Left lobe of liver (tissue), 2 donors: ENCODE data around the gene MYO3B. TPM values are rescaled to one million over a fixed set of nuclear protein-coding genes. Genes with fewer than 3 reads are reported as not detected.
"Not testable (repeated sequence)": the region's sequence is repeated elsewhere in the genome, so short reads cannot be mapped to it uniquely, and the experiment has no call there.

ENCODE experiments used
- ATAC-seq: fragments of 200-7000 bp; cut with Tn5 transposase; one replicate; pipeline ENCODE4 v1.9.1; 2020; ENCODE audit warnings: mild to moderate bottlenecking, moderate library complexity
- DNase-seq: peaks from one replicate; pipeline ENCODE4 v3.0.0-alpha.2; 2020; ENCODE audit warnings: low spot score
- total RNA-seq: library from RNA; stranded (reverse); gene quantifications from one replicate; pipeline ENCODE4 v1.2.1, GENCODE V29; 2021
- donor health status: DM: no; HTN: no; CAD: no; lungs with moderate emphysema.
- donor health status: DM: no; HTN: yes; CAD: no.

The MYO3B gene
- total RNA-seq, 1 donor from 2014 or later, result not detected

- no peak for ATAC-seq
- DNase-seq, result no peak
Observed at GRCh38 chr2:170332676-170333402, 154.9 kb downstream of the MYO3B start.

GRCh38 chr2:170335351-170335750 lies 157.4 kb downstream of the MYO3B start:
- no peak for ATAC-seq
- DNase-seq, result no peak

- DNase-seq (no peak), ATAC-seq (no peak)
Observed at GRCh38 chr2:170336408-170336807, 158.5 kb downstream of the MYO3B start.

- ATAC-seq (no peak), DNase-seq (no peak)
Observed at GRCh38 chr2:170336916-170337315, 159.0 kb downstream of the MYO3B start.

GRCh38 chr2:170339322-170339721 lies 161.4 kb downstream of the MYO3B start:
- DNase-seq, result no peak
- ATAC-seq, result no peak

- ATAC-seq (no peak), DNase-seq (no peak)
Observed at GRCh38 chr2:170339750-170340692, 162.1 kb downstream of the MYO3B start.

- no peak for DNase-seq
- ATAC-seq, result no peak
Observed at GRCh38 chr2:170340693-170341068, 162.7 kb downstream of the MYO3B start.

- no peak for ATAC-seq
Observed at GRCh38 chr2:170341684-170342623, 164.0 kb downstream of the MYO3B start.

GRCh38 chr2:170344663-170345346 lies 166.9 kb downstream of the MYO3B start:
- DNase-seq (no peak), ATAC-seq (no peak)

More at GRCh38 chr2:170341684-170342623, 164.0 kb downstream of the MYO3B start:
- no peak for DNase-seq

GRCh38 chr2:170345607-170346006 lies 167.7 kb downstream of the MYO3B start:
- no peak for ATAC-seq
- no peak for DNase-seq

GRCh38 chr2:170349269-170349668 lies 171.3 kb downstream of the MYO3B start:
- ATAC-seq, DNase-seq: not testable (repeated sequence)

GRCh38 chr2:170350929-170351826 lies 173.2 kb downstream of the MYO3B start:
- DNase-seq (no peak), ATAC-seq (no peak)

GRCh38 chr2:170353723-170354122 lies 175.8 kb downstream of the MYO3B start:
- ATAC-seq (no peak), DNase-seq (no peak)

GRCh38 chr2:170354388-170354787 lies 176.4 kb downstream of the MYO3B start:
- ATAC-seq, result no peak
- DNase-seq, result no peak

- DNase-seq (no peak), ATAC-seq (no peak)
Observed at GRCh38 chr2:170354855-170355780, 177.2 kb downstream of the MYO3B start.

GRCh38 chr2:170359466-170359865 lies 181.5 kb downstream of the MYO3B start:
- DNase-seq (no peak), ATAC-seq (no peak)

- DNase-seq (no peak), ATAC-seq (no peak)
Observed at GRCh38 chr2:170360546-170361089, 182.7 kb downstream of the MYO3B start.
